ENCODE measurements around the gene TPM3. TPM values are rescaled to one million over a fixed set of nuclear protein-coding genes. Genes with fewer than 3 reads are reported as not detected.

Gene TPM3
- polyA plus RNA-seq, 2 of the 4 experiments (the other 2 are of a cell fraction): 510 to 618 TPM

GRCh38 chr1:154183046-154183915 lies 8.6 kb downstream of the TPM3 start (continued):
- TF ChIP-seq E2F6 (IDR thresholded peaks at IDR 0.05; ENCODE audit: borderline replicate concordance, low read depth) (peak; percentile 99), POLR2AphosphoS2 (conservative IDR thresholded peaks at IDR 0.05; ENCODE audit: low read length) (no peak), MAX (IDR thresholded peaks at IDR 0.05) (peak; percentile 92), CHD4 (IDR thresholded peaks at IDR 0.05; ENCODE audit: borderline replicate concordance) (no peak), PHF8 (IDR thresholded peaks at IDR 0.05; ENCODE audit: borderline replicate concordance, low read depth) (peak; percentile 32; the same call in 1 of the 2 replicates), ELK1 (IDR thresholded peaks at IDR 0.05; ENCODE audit: low read depth, low read length) (no peak), REST (IDR thresholded peaks at IDR 0.05) (no peak), TP53 (CRISPR knock-in tag; IDR thresholded peaks at IDR 0.05) (no peak), HDAC2 (IDR thresholded peaks at IDR 0.05) (no peak), FOSB (CRISPR knock-in tag; IDR thresholded peaks at IDR 0.05) (no peak), TFCP2L1 (CRISPR knock-in tag; IDR thresholded peaks at IDR 0.05) (0 out of 2 replicates have a peak, but pooled peaks have one; percentile 18), HOXA7 (CRISPR knock-in tag; IDR thresholded peaks at IDR 0.05) (no peak), USF2 (IDR thresholded peaks at IDR 0.05) (no peak), ZNF302 (CRISPR knock-in tag; IDR thresholded peaks at IDR 0.05) (no peak), PBX3 (IDR thresholded peaks at IDR 0.05) (no peak), JUNB (IDR thresholded peaks at IDR 0.05) (no peak), MYC (IDR thresholded peaks at IDR 0.05; ENCODE audit: borderline replicate concordance, low read length) (peak; percentile 27), EHMT2 (IDR thresholded peaks at IDR 0.05; ENCODE audit: low read depth) (no peak), ZFP36 (IDR thresholded peaks at IDR 0.05; ENCODE audit: borderline replicate concordance, partially characterized antibody) (no peak)
